OCI-LY1 (cell line): Measurements from ENCODE around the gene AUH.

Experiments used
- CTCF ChIP-seq: fragments of 200-600 bp; sonication (generic), shearing (Covaris generic); IDR thresholded peaks from 2 replicates; pipeline ENCODE4 v1.5.1; 2017; ENCODE audit warnings: mild to moderate bottlenecking, antibody characterized with exemption, low read length, moderate library complexity, mixed read lengths
- EZH2 ChIP-seq: fragments of 200-600 bp; sonication (generic), shearing (Covaris generic); IDR thresholded peaks from 2 replicates; pipeline ENCODE4 v1.8.0; 2017; ENCODE audit warnings: borderline replicate concordance, mixed run types, mild to moderate bottlenecking, antibody characterized with exemption, low read length, moderate library complexity, mixed read lengths

DNA sequence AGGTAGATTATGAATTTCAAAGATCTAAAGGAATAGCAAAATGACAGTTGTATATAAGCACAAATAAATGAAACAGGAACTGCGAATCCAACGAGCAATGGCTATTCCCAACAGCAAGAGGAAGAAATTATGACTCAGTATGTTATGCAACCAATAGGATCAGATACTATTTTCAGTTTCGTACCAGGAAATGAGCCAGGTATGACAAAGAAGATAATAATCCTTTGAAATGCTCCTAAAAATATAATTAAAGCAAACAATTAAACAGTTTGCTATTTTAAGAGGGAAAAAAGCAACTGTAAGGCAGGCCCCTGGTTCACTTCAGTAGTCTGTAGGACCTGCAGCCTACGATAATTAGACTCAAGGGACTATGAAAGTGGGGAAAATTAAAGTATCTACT is 58.9 kb downstream of the AUH start:
- TF ChIP-seq CTCF (no peak), EZH2 (no peak)
